Stimulated activated CD8-positive, alpha-beta memory T cell treated with anti-CD3 and anti-CD28 coated beads, Interleukin-7, amount 100 ng/mL, for 1 hour (primary cell): ENCODE measurements around the gene PGM5.

Experiments used
- DNase-seq, 2 donors: peaks; one replicate each; pipeline ENCODE4 v3.0.0-alpha.2; 2020; ENCODE audit warnings: low read depth in 2 of 2

Gene PGM5

DNA sequence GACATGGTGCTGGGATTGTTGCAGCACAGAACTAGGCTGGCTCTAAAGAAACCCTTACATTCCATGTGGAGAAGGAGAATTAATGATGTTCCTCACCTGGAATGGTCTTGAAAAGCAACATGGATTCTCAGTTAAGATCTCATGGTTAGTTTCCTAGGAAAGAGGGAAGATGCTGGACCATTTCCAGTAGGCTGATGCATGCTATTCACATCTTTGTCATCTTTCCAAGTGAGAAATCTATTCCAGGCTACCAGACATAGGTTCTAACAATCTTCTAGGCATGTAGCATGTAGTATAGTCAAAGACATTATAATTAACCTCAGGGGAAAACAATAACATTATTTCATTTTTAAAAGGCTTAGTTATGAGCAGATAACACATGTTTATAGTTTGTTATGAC is 139.9 kb downstream of the PGM5 start:
- DNase-seq = no peak

DNA sequence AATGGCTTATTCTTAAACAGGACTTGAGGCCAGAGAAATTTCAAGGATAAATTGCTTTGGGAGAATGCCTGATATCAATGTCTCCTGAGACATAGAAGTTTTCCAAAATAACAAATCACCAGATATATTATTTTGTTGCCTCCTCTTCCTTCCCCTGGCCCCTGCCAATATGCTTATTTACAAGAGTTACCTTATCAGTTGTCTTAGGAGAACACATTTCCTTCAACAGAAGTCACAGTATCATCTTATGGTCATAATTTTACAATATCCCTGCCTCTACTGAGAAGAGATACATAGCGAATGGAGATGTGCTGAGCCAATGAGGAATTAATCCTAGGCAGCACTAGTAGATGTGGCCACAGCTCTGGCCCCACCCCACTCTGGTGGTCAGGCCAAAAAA is 141.2 kb downstream of the PGM5 start:
- DNase-seq = no peak

DNA sequence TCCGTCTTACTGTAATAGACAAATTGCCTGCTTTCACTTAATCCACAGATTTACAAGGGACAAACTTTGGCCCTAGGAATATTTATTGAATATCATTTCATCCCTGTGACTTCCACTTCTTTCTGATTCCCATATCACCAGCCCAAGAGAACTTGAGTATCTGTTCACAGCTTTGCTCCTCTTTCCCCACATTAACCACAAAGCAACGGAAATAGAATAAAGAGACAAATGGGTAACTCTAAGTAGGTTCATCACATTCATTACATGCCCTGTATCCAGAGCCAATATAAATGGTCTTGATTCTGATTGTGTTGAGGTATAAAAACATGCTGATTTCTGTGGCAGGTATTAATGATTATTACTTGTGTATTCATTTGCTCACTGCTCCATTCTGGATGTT is 142.4 kb downstream of the PGM5 start:
- DNase-seq = no peak

DNA sequence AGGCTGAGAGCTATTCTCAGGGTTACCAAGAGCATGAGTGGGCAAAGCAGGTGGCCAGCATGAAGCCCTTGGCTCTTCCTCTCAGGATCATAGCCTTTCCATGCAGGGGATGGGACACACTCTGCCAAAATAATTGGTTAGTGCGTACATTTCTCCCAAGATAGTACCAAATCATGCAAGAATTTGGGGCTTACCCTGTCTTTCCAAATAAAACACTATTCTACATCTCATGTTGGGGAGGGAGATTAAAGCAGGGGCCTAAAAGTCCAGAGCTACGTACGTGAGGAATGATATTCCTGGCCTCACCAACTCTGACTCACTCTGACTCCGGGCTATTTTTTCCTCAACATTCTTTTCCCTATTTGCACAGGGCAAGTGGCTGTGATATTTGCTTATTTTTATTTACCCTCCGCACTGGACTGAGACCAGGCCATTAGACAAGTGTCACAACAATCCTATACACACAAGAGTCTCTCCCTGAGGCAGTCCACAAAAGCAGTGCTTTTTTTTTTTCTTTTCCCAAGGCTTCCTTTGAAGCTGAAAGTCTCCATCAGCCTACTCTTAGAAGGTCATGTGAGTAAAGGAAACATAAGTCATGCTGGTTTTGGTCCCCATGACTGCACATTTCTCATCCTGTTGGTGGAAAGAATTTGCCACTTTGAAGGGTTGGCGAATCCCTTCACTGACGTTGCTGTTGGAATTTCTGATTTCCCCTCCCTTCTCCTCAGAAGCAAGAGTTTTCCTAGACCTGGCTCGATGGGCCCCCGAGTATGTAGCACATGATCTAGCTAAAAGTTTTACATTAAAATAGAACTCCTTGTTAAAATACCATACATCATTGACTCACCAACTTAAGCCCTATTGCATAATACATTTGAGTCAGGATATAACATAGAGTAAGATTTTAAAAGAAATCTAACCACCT is 144.3 kb downstream of the PGM5 start:
- no peak for DNase-seq

DNA sequence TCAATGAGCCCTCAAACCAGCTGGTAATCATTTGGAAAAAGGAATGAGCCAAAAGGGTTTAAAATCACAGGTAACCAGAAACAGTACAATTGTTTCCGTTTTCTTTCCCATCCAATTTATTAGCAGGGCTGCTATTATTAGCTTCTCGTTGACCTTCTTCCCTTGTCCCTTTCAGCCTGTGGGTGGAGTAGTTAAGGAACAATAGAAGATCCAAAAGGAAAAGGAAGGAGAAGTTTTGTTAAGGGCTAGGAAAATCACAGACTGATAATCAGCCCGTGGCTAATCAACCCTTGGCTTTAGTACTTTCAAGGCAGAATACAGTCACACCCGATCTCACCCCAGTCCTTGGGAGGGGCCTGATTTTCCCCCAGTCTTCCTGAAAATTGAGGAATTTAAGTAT is 145.9 kb downstream of the PGM5 start:
- DNase-seq = no peak

DNA sequence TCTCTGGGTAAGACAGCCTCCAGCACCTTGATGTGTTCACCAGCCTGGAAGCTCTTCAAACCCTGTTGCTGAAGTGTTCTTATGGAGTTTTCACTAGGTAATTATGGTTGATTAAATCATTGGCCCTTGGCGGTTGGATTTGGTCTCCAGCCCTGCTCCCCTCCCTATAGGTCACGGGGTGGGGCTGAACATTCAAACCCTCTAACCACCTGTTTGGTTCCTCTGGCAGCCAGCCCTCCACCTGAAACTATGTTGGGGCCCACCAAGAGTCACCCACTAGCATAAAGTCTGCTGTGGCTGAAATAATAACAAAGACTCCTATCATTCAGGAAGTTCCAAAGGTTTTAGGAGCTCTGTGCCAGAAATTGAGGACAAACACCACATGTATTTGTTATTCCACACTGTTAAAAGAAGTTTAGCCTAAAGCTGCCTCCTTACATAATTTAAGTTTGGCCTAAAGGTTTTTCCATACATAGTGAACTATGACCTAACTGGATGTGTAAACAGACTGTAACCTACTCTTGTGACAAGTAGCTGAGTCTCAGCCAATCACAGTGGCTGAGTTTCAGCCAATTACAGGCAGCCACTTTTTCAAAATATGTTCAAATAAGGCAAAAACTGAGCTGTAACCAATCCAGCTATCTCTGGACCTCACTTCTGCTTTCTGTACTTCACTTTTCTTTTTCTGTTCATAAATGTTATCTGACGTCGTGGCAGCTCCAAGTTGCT is 149.4 kb downstream of the PGM5 start:
- no peak for DNase-seq

DNA sequence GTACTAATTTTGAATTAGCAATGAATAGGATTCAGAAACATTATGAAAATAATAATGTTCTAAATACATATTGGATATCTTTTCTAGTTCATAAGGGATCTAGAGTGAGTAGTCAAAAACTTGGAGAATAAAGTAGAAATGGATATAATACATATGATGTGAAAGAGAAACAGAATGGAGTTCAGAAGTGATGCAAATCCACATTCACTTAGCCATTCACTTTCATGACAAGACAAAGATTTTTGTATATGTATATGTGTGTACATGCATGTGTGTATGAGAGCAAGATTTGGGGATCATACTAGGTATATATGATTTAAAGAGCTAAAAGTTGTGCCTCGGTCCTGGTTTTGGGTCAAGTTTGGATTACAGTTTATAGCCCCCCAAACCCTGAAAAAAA is 150.1 kb downstream of the PGM5 start:
- no peak for DNase-seq

DNA sequence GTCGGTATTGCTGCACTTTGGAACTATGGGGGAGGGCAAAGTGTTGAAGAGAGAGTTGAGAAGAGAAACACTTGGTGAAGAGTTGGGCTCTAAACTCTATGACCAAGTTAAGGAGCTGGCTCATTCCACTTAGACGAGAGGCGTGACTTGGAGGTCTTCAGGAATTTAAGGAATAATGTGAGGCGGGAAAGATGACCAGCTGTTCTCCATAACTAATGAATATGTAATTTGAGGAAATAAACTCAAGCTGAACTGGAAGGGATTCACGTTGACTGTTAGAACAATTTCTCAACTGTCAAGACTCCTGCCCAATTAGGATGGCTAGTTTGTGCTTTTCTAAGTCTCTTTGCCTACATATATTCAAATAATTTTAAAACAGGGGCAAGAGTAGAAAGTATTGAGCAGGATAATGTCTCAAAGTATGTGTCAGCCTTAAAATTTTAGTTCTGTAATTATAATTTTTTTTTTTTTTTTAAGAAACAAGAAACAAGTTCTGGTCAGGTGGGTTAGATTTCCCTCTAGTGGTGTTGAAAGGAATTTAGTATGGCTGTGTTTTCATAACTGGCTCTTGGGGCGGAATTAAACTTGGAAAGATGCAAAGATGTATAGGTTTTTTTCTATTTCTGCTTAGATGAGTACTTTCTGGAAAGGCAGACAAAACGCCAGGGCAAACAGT is 150.9 kb downstream of the PGM5 start:
- no peak for DNase-seq

DNA sequence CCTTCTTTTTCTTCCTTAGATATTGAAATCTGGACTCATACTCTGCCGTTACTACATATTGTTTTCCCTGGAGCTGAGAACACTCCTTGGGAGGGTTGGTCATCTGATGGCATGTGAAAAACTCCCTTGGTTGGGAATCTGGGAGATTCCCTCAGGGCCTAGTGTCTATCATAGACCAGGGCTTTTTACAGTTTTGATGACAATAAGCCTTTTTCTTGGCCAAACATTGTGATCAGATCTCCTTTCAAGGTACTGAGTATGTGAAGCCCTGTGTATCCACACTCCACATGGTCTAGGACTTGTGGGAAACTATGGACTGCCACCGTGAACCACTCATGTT is 151.4 kb downstream of the PGM5 start:
- DNase-seq = no peak

DNA sequence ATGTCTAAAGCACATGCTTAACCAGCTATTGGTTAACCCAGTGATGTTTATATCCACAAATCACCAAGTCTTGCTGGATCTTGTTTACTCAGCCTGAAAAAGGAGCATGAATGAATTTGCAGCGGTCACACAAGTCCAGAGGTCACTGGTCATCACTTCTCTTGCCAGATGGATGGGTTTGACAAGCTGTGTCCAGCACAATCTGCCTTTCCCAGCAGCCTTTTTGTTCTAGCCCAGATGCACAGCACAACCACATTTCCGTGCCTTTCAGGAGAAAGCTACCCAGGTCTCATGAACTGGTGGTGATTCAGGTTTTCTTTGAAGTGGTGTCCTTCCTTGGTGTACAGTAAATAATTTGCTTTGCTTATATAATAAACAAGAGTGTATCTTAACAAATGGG is 152.1 kb downstream of the PGM5 start:
- no peak for DNase-seq

DNA sequence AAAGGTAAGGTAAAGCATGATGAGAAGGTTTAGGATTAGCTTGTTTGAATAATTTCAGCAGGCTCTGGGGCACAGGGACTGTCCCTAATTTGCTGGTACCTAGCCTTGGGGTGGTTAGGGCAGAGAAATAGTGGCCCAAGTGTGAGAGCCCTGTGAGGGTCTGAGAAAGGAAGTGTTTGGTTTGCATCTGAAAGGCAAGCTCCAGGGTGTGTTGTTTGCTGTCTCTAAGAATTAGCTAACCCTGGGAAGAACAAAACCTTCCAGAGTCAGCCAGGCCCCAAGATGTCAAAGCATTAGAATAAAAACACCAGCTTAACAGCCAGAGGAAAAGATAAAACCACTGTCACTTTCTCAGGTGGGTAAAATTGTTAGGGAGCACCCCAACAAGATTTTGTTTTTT is 153.3 kb downstream of the PGM5 start:
- no peak for DNase-seq

DNA sequence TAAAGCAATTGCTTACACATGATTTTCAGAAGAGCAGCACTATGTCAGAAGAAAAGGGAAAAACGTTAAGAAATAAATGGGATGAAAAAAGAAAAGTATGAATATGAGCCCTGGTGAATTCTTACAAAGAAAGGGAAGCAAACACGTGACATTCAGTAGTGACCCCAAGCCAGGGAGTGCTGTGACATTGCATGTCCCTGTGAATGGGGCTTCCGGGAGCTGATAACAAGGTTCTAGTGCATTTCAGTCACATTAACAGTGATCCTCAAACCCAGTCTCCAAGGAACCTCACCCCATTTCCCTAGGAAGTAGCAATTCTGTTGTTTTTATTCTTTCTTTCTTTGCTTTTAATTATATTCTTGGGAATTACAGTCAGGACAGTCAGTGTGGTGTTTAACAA is 157.0 kb downstream of the PGM5 start:
- no peak for DNase-seq

DNA sequence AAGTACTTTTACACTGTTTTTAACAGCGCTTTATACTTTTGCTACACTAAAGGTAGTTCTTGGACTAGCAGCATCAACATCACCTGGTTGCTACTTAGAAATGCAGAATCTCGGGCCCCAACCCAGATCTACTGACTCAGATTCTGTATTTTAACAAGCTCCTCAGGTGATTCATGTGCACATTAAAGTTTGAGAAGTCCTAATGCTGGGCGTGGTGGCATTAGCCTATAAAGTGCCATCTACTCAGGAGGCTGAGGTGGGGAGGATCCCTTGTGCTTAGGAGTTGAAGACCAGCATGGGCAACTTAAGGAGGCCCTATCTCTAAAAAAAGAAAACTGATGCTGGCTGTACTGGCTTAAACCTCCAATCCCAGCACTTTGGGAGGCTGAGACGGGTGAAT is 157.6 kb downstream of the PGM5 start:
- DNase-seq = no peak

DNA sequence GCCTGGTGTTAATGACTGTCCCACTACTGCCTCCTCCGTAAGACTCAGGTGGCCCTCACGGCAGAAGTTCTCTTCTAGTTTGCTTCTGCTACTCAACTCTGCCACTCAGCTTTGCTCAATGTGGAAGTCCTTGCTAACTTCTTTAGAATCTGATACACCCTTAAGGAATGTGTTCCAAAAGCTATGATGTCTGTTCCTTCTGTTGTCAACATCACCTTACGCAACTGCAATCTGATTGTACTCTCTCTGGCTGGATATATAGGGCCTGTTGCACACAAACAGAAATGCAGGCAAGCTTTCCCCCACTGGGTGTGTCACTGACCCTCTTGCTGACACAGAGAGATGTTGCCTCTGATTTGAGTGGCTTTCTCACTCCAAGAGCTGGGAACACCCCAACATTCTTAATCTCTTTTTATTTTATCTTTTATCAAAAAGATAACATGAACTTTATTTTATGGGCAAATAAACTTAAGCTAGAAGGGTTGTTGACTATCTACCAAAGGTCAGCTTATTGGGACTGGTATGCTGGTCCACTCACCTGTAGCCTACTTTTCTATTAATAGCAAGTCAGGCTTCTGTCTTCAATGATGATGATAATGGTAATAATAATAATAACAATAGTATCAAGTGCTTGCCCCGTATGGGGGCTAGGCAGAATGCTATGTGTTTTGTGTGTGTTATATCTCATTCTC is 159.1 kb downstream of the PGM5 start:
- DNase-seq = no peak

DNA sequence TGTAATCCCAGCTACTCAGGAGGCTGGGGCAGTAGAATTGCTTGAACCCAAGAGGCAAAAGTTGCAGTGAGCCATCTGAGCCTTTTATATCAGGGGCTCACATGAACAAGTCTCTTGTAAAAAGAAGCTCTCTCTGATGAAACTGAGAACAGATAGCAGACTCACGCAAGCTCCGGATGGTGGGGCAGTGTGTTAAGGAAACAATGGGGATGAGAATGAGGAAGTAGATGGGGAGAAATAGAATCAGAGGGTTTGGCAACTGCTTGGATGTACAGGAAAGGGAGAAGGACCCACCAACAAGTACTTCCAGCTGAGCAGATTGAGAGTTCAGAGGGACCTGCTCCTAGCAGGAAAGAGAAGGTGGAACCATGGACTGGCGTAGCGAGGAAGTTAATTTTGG is 165.7 kb downstream of the PGM5 start:
- DNase-seq = no peak

DNA sequence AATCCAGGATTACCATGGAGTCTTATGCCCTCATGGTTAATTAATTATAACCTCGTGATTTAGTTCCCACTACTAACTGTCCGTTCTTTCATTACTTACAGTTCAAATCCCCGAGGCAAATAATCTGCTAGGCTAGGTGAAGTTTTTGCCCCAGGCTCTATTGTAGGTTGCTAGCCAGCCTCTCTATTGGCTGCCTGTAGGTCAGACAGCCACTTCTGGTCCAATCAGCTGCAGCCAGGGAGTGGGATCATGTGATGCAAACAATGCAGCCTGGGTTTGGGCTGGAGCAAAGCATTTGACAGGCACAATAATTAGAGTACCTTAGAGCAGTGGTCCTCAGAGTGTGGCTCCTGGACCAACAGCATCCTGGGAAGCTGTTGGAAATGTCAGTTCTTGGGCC is 166.5 kb downstream of the PGM5 start:
- DNase-seq = no peak

DNA sequence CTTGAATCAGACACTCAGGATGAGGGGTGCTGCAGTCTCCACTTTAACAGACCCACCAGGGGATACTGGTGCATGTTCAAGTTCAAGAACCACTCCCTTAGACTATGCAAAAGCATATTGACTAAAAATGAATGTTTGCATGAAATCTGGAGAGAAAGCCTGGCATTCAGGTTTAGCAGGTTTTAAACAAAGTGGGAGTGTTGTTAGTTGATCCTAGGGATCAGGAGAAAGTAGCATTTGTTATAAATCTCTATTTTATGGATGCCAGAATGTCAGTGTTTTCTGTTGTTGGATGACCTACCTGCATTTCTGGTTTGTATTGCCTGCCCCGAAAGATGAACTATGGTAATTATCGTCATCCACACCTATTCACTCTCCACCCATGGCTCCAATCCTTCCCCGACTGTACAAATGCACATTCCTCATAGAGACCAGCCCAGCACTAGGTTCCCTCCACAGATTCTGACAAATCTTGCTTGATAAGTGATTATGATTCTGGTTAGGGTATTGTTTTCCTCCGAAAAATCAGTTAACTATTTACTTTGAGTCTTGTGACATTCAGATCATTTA is 167.0 kb downstream of the PGM5 start:
- DNase-seq = no peak

DNA sequence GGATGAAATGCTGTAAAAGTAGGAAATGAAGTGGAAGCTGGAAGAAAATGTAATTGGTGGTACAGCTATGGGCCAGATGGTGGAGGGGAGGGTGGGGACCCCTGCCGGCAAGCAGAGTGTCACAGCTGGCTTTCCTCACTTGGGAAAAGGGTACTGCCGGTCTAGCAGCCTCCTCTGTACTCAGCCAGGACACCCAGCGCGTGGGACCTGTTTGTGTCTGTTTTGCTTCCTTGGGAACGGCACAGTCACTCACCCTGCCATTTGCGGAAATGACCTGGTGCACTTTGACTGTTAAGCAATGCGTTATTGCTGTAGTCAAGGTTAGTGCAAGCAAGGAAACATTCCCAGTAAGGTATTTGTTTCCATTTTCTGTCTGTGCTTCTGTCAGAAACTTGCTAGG is 174.2 kb downstream of the PGM5 start:
- DNase-seq = no peak

DNA sequence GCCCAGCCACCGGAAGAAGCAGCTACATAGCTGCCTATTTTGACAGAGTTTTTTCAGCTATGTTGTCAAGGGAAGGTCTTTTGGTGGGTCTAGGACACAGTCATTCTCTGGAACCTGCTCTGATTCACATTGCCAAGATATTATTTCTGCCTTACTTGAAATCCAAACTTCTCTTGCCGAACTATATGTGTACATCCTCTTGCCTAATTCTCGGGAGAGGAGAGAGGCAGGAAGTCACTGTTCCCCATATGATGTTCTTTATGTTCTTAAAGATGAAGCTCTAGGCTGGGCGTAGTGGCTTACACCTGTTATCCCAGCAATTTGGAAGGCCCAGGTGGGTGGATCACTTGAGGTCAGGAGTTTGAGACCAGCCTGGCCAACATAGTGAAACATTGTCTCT is 175.7 kb downstream of the PGM5 start:
- no peak for DNase-seq

DNA sequence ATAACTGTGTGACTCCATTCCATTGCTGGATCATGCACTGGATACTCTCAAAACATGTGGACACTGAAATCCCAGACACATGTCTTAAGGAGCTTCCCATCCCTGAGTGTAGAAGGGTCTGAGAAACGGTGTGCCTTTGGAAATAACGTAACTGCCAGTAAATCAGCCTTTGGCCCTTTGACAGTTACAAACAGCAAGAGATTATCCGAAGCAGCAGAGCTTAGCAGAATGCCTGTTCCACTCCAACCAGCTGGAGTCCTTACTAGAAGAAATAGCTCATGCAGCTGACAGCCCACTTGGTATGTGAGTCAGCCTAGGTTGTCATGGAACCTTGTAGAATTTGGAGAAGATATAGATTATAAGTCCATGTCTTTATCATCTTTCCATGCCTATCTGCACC is 177.3 kb downstream of the PGM5 start:
- DNase-seq = no peak

DNA sequence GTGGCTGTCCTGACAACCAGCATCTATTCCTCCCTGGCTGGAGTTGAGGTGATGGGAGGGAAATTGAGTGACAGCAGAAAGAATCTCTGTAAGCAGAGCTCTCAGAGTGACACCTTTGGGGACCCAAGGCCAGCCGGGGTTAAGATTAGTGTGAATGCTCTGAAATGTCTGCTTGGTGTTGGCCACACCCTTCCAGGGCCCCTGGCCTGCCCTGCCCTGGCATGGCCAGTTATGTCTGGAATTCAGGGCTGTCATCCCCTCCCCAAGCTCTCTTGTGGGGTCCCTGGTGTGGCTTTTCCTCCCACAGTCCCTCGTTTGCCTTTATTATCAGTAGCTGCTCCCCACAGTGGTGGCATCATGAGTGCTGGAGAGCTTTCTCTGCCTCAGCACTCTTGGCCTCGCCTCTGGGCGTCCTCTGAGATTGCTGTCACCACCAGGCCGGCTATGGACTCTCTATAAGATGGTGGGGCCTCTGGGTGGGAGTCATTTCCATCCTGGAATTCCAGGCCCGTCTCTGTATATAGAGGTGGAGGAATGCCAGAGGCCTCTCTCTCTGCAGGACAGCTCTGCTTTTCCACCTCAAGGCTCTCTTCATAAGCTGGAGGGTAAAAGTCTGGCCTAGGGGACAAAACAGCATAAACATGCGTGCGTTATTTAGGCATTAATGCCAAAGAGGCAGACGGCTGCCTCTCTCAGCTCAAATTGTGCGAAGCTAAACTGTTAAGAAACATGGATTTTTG is 180.6 kb downstream of the PGM5 start:
- DNase-seq = no peak

DNA sequence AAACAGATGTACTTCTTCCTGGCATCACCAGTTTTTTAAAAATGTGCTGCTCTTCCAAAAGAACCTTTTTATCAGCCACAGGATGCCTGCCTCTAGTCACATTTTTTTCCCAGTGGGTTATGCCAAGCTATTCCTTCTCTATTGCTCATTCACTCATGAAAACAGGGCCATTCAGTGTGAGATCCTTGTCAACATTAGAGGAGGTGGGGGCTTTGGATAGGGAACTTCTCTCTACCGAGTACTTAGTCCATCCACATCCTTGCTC is 181.1 kb downstream of the PGM5 start:
- no peak for DNase-seq
